Psoas muscle (tissue), 8 donors: Measurements from ENCODE around the gene PRKCH. TPM values are rescaled to one million over a fixed set of nuclear protein-coding genes. Genes with fewer than 3 reads are reported as not detected.
A peak's percentile ranks its signal among the peaks of the same experiment; 100 is the strongest.

Experiments used
- ATAC-seq, 4 donors: fragments of 200-7000 bp; cut with Tn5 transposase; one replicate each; pipeline ENCODE4 v1.9.1; 2020; ENCODE audit warnings: moderate library complexity in 3 of 4, mild to moderate bottlenecking in 2 of 4
- DNase-seq, 2 donors: peaks; one replicate each; pipeline ENCODE4 v3.0.0-alpha.2; 2020
- H3K27ac ChIP-seq: fragments of 200-600 bp; one replicate; pipeline ENCODE4 v1.8.0; 2022
- H3K27me3 ChIP-seq, 3 donors: fragments of 200-600 bp in 1 of 3; one replicate each; pipeline versions ENCODE4 v1.6.1 to v1.8.0; 2013 to 2022; ENCODE audit warnings: low read length in 2 of 3, mild to moderate bottlenecking in 2 of 3, moderate library complexity in 1 of 3; ENCODE audit not compliant: insufficient read depth in 3 of 3
- H3K36me3 ChIP-seq, 2 donors: fragments of 200-600 bp in 1 of 2; one replicate each; pipeline versions ENCODE4 v1.6.1 to v1.8.0; 2013 to 2022; ENCODE audit warnings: low read depth in 1 of 2, mild to moderate bottlenecking in 1 of 2, moderate library complexity in 1 of 2; ENCODE audit not compliant: insufficient read depth in 1 of 2
- H3K4me1 ChIP-seq: fragments of 200-600 bp; one replicate; pipeline ENCODE4 v1.8.0; 2022
- H3K4me3 ChIP-seq: fragments of 200-600 bp; one replicate; pipeline ENCODE4 v1.8.0; 2022; ENCODE audit warnings: mild to moderate bottlenecking
- H3K9me3 ChIP-seq: fragments of 200-600 bp; one replicate; pipeline ENCODE4 v1.8.0; 2022
- WGBS, 3 donors: extraction: QIAGEN DNeasy Blood & Tissue Kit; methylation state at CpG; one replicate each; pipeline versions ENCODE4 v1.1.6 to v1.1.7; 2013; 5-methylcytosine and 5-hydroxymethylcytosine counted together
- intact Hi-C, 2 donors: fragments of 100-400 bp; cut with DNase I; formaldehyde crosslinking; loops; one replicate each; pipeline versions ENCODE4 v1.11.0 to v1.14.2; 2022
- polyA plus RNA-seq, 3 donors: library from polyadenylated mRNA; stranded (reverse); fragments of 200-250 nt; gene quantifications; one replicate each; pipeline ENCODE4 v1.2.3, GENCODE V29; 2013
- total RNA-seq, 4 donors: library from RNA; stranded (reverse); fragmentation: NEBNext Ultra II Directional in 2 of 4; extraction: Animal tissue kit (Norgen Biotek cat#: 25700) in 2 of 4; gene quantifications; one replicate each; pipeline versions ENCODE4 v1.2.1 to v1.2.4, GENCODE V29; 2021 to 2023
- TF ChIP-seq, protein P1 (sequence below): fragments of 200-600 bp; IDR thresholded peaks from one replicate; pipeline ENCODE4 v1.8.0; 2022; ENCODE audit warnings: antibody characterized with exemption
- donor health status: healthy with polysubstance abuse.
- donor health status: DM: no; HTN: no; CAD: no; lungs with moderate emphysema.
- donor health status: Bipolar disorder and iron deficiency.
- donor health status: healthy.
- donor health status: DM: yes; HTN: yes; CAD: no.
- donor health status: DM: no; HTN: no; CAD: no.
- donor health status: DM: no; HTN: no; CAD: no.
- donor health status: DM: yes; HTN: yes; CAD: no.

PRKCH gene
- total and polyA plus RNA-seq, 7 donors: 5.9 to 17.9 (median 11.1) TPM

DNA sequence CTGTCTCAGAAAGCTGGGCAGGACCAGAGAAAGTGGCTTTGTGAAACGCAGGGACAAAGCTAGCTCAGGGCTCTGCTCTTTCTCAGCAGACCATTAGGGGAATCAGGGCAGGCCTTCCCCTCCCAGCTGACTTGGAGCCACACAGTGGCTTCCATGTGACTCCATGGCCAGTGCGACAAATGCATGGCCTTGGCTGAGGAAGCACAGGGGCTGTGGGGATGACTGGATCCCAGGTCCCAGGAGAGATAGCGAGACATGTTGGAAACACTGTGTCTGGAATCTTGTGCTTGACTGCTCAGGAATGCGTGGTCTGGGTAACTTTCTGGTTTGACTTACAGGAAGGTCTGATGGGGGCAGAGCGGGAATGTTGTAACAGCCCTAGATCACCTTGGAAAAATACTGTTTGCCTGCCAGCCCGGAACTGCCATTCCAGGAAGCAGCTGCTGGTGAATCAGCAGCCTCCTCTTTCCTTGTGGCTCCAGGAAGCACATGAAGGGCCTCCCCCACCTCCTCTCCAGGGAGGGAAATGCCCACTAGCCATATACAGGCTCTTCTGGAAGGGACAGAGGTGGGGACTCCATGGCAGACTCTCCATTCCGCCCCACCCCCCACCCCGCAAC, 240.4 kb downstream of the PRKCH start:
- ATAC-seq (peak; percentile 72 to 85 (median 81)), DNase-seq (peak; percentile 76 to 78)
- TF ChIP-seq, protein P1, sequence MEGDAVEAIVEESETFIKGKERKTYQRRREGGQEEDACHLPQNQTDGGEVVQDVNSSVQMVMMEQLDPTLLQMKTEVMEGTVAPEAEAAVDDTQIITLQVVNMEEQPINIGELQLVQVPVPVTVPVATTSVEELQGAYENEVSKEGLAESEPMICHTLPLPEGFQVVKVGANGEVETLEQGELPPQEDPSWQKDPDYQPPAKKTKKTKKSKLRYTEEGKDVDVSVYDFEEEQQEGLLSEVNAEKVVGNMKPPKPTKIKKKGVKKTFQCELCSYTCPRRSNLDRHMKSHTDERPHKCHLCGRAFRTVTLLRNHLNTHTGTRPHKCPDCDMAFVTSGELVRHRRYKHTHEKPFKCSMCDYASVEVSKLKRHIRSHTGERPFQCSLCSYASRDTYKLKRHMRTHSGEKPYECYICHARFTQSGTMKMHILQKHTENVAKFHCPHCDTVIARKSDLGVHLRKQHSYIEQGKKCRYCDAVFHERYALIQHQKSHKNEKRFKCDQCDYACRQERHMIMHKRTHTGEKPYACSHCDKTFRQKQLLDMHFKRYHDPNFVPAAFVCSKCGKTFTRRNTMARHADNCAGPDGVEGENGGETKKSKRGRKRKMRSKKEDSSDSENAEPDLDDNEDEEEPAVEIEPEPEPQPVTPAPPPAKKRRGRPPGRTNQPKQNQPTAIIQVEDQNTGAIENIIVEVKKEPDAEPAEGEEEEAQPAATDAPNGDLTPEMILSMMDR: no peak
- Histone ChIP-seq H3K27me3 (no peaks in the 10 kb centered on the region), H3K4me3 (no peak overlapping the region), H3K36me3 (no peaks in the 10 kb centered on the region), H3K4me1 (peaks cover 28% of the 10 kb centered on the region), H3K27ac (peak overlapping the region; percentile 83), H3K9me3 (no peaks in the 10 kb centered on the region)
- intact Hi-C loops: loop anchor here in 1 of 2 donors (5.0 kb wide), 1 partner anchor 84 kb away; no protein-coding TSS in a partner anchor
- WGBS, 3 donors: 52 to 57% (median 55%) methylated on average over 8 of the region's 8 CpGs

DNA sequence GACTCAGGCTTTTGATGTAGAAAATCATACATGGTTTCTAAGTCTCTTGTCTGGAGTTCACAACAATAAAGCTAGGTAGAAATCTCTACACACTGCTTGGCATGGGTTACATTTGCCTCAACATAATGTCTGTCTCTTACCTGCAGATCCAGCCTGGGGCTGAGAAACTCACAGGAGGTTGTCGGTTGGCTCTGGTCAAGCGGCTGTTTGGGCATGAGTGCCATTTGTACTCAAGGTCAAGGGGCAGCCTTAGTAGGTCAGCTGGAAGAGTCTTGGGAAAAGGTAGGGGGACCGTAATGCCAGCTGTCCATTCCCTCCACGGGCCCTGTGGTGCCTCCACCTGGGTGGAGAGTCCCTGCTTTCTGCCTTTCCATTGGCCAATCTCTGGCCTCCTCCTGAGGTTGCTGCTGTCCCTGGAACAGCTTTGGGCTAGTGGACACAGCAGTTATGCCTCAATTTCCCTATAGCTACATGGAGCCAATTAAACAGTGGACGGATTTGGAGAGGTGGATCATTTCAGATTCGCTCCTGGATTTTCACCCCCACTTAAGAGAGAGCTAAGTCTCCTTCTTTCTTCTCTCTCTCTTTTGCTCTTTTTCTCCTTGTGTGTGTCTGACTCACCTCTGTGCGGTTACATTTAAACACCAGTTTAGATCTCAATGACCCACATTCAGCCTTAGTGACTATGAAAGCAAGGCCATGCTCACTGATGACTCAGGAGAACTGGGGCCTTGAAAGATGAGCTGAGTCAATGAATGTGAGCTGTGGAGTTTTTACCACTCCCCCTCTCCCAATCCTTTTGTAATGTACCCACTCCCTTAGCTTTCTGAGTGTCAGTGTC, 241.2 kb downstream of the PRKCH start:
- H3K9me3 ChIP-seq: no peaks in the 10 kb centered on the region
- no peaks in the 10 kb centered on the region for H3K36me3 ChIP-seq
- WGBS, 3 donors: 92 to 98% (median 97%) methylated on average over 7 of the region's 7 CpGs
- peak overlapping the region; percentile 83 for H3K27ac ChIP-seq
- peaks cover 28% of the 10 kb centered on the region for H3K4me1 ChIP-seq
- TF ChIP-seq, protein P1: no peak
- no peak overlapping the region for H3K4me3 ChIP-seq
- DNase-seq: no peak
- H3K27me3 ChIP-seq: no peaks in the 10 kb centered on the region
- intact Hi-C loops: loop anchor here in 1 of 2 donors (5.0 kb wide), 1 partner anchor 85 kb away; no protein-coding TSS in a partner anchor
- ATAC-seq: peak; percentile 77 to 79 (median 78)

GRCh38 chr14:61563162-61563511, 241.8 kb downstream of the PRKCH start:
- Histone ChIP-seq H3K4me3 (no peak overlapping the region), H3K27me3 (no peaks in the 10 kb centered on the region), H3K27ac (peak overlapping the region; percentile 83), H3K36me3 (no peaks in the 10 kb centered on the region), H3K9me3 (no peaks in the 10 kb centered on the region), H3K4me1 (peaks cover 30% of the 10 kb centered on the region)
- ATAC-seq (no peak), DNase-seq (no peak)
- TF ChIP-seq, protein P1: no peak
- intact Hi-C loops: loop anchor here in 1 of 2 donors (5.0 kb wide), 1 partner anchor 86 kb away; no protein-coding TSS in a partner anchor
- 88 to 90% (median 90%) methylated on average over 7 of the region's 7 CpGs for WGBS, 3 donors

DNA sequence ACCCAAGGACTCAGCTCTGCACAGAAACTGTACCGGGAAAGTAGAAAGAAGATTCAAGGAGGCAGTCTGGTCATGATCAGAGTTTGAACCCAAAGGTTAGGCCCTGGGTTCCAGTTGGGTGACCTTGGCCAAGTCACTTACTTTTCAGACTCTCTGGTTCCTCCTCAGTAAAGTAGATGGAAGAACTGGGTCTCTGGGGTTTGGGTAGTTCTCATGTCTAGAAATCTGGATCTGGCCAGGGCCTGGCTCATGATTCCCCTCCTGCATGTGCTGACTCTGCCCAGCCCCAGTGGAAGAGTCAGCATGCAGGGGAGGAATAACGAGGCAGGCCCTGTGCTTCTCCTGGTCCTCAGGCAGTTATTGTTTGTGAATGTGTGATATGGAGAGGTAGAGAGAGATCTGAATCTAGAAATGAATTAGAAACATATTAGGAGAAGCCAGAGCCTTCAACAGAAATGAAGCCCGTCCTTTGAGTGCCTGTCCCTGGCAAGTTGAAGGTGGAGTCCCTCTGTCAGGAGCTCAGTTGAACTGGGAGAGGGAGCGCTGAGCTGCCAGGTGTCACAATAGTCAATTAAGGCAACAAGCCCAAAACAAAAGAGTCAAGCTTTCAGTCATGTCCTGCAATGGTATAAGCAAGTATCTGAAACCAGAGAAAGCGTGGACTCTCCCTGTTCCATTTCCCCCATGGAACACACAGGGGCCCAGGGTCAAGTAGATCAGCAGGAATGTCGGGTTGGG, 242.7 kb downstream of the PRKCH start:
- DNase-seq: no peak
- Histone ChIP-seq H3K9me3 (no peaks in the 10 kb centered on the region), H3K27ac (no peak overlapping the region), H3K4me1 (peaks cover 37% of the 10 kb centered on the region), H3K4me3 (no peak overlapping the region), H3K27me3 (no peaks in the 10 kb centered on the region), H3K36me3 (no peaks in the 10 kb centered on the region)
- intact Hi-C loops: loop anchor here in 1 of 2 donors (5.0 kb wide), 1 partner anchor 87 kb away; no protein-coding TSS in a partner anchor
- no peak for ATAC-seq
- WGBS, 3 donors: 89 to 91% (median 91%) methylated on average over 6 of the region's 6 CpGs
- TF ChIP-seq, protein P1: no peak
